ENCODE measurements around the gene TBK1. TPM values are rescaled to one million over a fixed set of nuclear protein-coding genes. Genes with fewer than 3 reads are reported as not detected.

TBK1 gene
- total and polyA plus RNA-seq, 2 of the 4 experiments (the other 2 are of a cell fraction): 9.9 to 11.6 TPM

DNA sequence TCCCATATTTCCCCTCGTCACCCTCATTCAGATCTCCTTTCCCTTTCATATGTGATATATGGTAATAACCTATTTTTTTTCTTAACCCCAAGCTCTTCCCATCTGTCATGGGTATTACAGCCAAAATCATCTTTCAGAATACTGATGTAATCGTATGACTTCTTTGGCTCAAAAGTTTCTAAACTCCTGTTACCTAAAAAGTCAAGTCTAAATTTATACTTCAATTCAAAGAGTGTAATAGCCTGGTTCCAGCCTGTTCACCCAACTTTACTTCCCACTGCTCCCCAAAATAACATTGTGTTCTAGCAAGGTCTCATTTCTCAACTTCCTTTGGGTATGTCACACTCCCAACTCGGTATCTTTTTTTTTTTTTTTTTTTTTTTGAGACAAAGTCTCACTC lies 48.5 kb downstream of the TBK1 start:
- Histone ChIP-seq H3K23ac (ENCODE audit: low read depth, low read length) (no peak overlapping the region), H3K18ac (ENCODE audit: low read depth, low read length) (no peak overlapping the region), H3K14ac (replicated peaks; ENCODE audit: low read depth, low read length) (no peak overlapping the region), H4K20me1 (ENCODE audit: insufficient read depth, low read length) (no peaks in the 10 kb centered on the region), H4K91ac (ENCODE audit: insufficient read depth, low read depth, low read length) (no peak overlapping the region), H3K56ac (ENCODE audit: extremely low read depth, insufficient read depth, low read length) (no peak overlapping the region), H4K5ac (ENCODE audit: low read depth, low read length) (no peak overlapping the region), H3K9me3 (ENCODE audit: control insufficient read depth, insufficient read depth, low read length) (no peaks in the 10 kb centered on the region), H3K4me3 (ENCODE audit: insufficient read depth, low read depth, low read length) (no peak overlapping the region), H2BK20ac (ENCODE audit: low read depth, low read length) (no peak overlapping the region), H2AK9ac (replicated peaks; ENCODE audit: low read depth, low read length, poor library complexity) (no peak overlapping the region), H2BK120ac (ENCODE audit: low read depth, low read length) (no peak overlapping the region), H3K27me3 (ENCODE audit: control insufficient read depth, insufficient read depth, low read length) (no peaks in the 10 kb centered on the region), H2AK5ac (ENCODE audit: low read depth, low read length) (no peak overlapping the region), H3K9me1 (ENCODE audit: insufficient read depth, low read length) (no peaks in the 10 kb centered on the region), H3K27ac (ENCODE audit: insufficient read depth, low read length) (no peak overlapping the region), H3K9ac (ENCODE audit: low read depth, low read length) (no peak overlapping the region), H2BK15ac (ENCODE audit: low read depth, low read length) (no peak overlapping the region), H2AFZ (replicated peaks; ENCODE audit: low read length, poor library complexity) (no peak overlapping the region), H4K8ac (ENCODE audit: low read depth in 2 of 2, low read length in 2 of 2) (no peak overlapping the region), H3K79me1 (ENCODE audit: low read depth in 1 of 2, low read length in 2 of 2) (no peaks in the 10 kb centered on the region; a peak in 1 of 4 replicates), H2BK5ac (ENCODE audit: low read depth, low read length, poor library complexity, severe bottlenecking) (no peak overlapping the region), H3K36me3 (ENCODE audit: control insufficient read depth, insufficient read depth, low read length) (peaks cover 18% of the 10 kb centered on the region), H3K4ac (ENCODE audit: low read depth, low read length) (no peak overlapping the region), H3K4me1 (ENCODE audit: control insufficient read depth, insufficient read depth, low read length) (no peaks in the 10 kb centered on the region), H3K4me2 (ENCODE audit: low read depth, low read length) (no peak overlapping the region)
- 100% methylated on average over 1 of the region's 3 CpGs for WGBS, 2 experiments (ENCODE audit: extremely low coverage in 2 of 2, insufficient read length in 1 of 2)
- CTCF ChIA-PET: no interaction called here
- DNase-seq: no peak
- no peak for TF ChIP-seq RFX5 (IDR thresholded peaks at IDR 0.05; ENCODE audit: low read depth, low read length)
- no peak for TF ChIP-seq BHLHE40 (IDR thresholded peaks at IDR 0.05; ENCODE audit: low read depth, low read length)
- TF ChIP-seq, protein P1, sequence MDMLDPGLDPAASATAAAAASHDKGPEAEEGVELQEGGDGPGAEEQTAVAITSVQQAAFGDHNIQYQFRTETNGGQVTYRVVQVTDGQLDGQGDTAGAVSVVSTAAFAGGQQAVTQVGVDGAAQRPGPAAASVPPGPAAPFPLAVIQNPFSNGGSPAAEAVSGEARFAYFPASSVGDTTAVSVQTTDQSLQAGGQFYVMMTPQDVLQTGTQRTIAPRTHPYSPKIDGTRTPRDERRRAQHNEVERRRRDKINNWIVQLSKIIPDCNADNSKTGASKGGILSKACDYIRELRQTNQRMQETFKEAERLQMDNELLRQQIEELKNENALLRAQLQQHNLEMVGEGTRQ (IDR thresholded peaks at IDR 0.05; ENCODE audit: low read depth, low read length): no peak
- TF ChIP-seq FOS (IDR thresholded peaks at IDR 0.05; ENCODE audit: low read depth, low read length): no peak
- TF ChIP-seq, protein P2, sequence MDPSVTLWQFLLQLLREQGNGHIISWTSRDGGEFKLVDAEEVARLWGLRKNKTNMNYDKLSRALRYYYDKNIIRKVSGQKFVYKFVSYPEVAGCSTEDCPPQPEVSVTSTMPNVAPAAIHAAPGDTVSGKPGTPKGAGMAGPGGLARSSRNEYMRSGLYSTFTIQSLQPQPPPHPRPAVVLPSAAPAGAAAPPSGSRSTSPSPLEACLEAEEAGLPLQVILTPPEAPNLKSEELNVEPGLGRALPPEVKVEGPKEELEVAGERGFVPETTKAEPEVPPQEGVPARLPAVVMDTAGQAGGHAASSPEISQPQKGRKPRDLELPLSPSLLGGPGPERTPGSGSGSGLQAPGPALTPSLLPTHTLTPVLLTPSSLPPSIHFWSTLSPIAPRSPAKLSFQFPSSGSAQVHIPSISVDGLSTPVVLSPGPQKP (IDR thresholded peaks at IDR 0.05; ENCODE audit: borderline replicate concordance, low read depth, low read length): no peak
- TF ChIP-seq, protein P3, sequence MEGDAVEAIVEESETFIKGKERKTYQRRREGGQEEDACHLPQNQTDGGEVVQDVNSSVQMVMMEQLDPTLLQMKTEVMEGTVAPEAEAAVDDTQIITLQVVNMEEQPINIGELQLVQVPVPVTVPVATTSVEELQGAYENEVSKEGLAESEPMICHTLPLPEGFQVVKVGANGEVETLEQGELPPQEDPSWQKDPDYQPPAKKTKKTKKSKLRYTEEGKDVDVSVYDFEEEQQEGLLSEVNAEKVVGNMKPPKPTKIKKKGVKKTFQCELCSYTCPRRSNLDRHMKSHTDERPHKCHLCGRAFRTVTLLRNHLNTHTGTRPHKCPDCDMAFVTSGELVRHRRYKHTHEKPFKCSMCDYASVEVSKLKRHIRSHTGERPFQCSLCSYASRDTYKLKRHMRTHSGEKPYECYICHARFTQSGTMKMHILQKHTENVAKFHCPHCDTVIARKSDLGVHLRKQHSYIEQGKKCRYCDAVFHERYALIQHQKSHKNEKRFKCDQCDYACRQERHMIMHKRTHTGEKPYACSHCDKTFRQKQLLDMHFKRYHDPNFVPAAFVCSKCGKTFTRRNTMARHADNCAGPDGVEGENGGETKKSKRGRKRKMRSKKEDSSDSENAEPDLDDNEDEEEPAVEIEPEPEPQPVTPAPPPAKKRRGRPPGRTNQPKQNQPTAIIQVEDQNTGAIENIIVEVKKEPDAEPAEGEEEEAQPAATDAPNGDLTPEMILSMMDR (conservative IDR thresholded peaks at IDR 0.05; ENCODE audit: low read depth, low read length): no peak
- TF ChIP-seq MAFK (IDR thresholded peaks at IDR 0.05; ENCODE audit: low read depth, low read length): no peak
- TF ChIP-seq SMC3 (IDR thresholded peaks at IDR 0.05; ENCODE audit: low read depth, low read length): no peak
- no peak for TF ChIP-seq MAZ (IDR thresholded peaks at IDR 0.05; ENCODE audit: borderline replicate concordance, low read depth, low read length)
- TF ChIP-seq CEBPB (IDR thresholded peaks at IDR 0.05; ENCODE audit: low read depth, low read length): no peak
- no peak for TF ChIP-seq RAD21 (IDR thresholded peaks at IDR 0.05; ENCODE audit: low read length)
- no peak for TF ChIP-seq NFE2L2 (IDR thresholded peaks at IDR 0.05; ENCODE audit: low read depth, low read length)
- no peak for ATAC-seq (ENCODE audit: low read depth)
- intact Hi-C loops (cut with micrococcal nuclease): no loop called here
- dilution Hi-C loops (cut with HindIII; ENCODE audit: low sequenced_read_pairs, unreplicated experiment): no loop called here
- in situ Hi-C loops (cut with MboI; ENCODE audit: low sequenced_read_pairs): no loop called here
- POLR2A ChIA-PET (ENCODE audit: unreplicated experiment): no interaction called here
- BruUV-seq (replicated peaks): no TSS peak

Measured in IMR-90 (cell line).